Measurements from ENCODE around the gene AADAT.

- TF ChIP-seq GTF2E2 (tag; IDR thresholded peaks at IDR 0.05): no peak
- TF ChIP-seq JUND (IDR thresholded peaks at IDR 0.05; ENCODE audit: borderline replicate concordance, low read depth, low read length): no peak
- TF ChIP-seq JUND (tag; IDR thresholded peaks at IDR 0.05; ENCODE audit: borderline replicate concordance, low read depth, low read length): no peak
These were observed 64.1 kb downstream of the AADAT start for GRCh38 chr4:170025523-170026252.

Data from K562 (cell line).